ENCODE results near the gene PIEZO1. TPM values are rescaled to one million over a fixed set of nuclear protein-coding genes. Genes with fewer than 3 reads are reported as not detected.

PIEZO1 gene
- total and polyA plus RNA-seq, 9 of the 15 experiments (the other 6 are each of a cell fraction or from before 2014, with no cell fraction given): 3.6 to 432 (median 131) TPM

DNA sequence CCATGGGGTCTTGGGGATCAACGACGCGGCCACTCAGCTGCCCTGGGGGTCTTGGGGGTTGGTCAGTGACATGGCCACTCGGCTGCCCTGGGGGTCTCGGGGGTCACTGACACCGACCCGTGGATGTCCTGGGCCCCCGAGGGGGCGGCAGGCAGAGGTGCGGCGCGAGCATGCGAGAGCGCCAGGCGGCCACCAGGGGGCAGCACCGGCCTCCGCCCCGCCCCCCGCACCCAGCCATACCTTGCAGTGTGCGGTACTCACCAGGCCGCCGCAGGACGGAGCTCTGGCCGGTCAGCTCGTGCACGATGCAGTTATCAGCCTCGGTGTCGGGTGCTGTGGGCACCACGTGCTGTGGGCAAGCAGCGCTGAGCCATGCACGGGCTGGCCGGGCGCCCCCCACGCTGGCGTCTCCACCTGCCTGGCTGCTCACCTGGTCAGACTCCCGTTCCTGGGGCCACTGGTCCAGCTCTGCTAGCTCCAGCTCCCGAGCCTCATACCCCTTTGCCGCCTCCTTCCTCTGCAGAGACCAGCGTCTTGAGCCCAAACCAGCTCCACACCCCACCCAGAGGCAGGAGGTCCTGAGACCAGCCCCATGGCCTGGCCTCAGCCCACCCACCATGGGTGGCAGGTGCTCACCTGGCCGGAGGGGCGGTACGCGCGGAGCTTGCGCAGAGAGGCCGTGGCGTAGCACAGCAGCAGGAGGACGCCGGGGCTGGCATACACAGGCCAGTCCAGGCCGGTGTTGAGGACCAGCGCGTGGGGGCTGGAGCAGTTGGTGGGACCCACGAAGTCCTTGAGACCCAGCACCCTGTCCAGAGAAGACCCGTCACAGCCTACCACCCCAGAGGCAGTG, 47.5 kb downstream of the PIEZO1 start (continued):
- TF ChIP-seq JUN (IDR thresholded peaks at IDR 0.05; ENCODE audit: borderline replicate concordance, low read depth, low read length) (0 out of 2 replicates have a peak, but pooled peaks have one; percentile 35), JUN (CRISPR knock-in tag; IDR thresholded peaks at IDR 0.05; ENCODE audit: borderline replicate concordance) (no peak), SMARCA5 (IDR thresholded peaks at IDR 0.05) (no peak), TBP (optimal IDR thresholded peaks at IDR 0.05; ENCODE audit: low read depth, low read length) (no peak), CBX5 (IDR thresholded peaks at IDR 0.05; ENCODE audit: borderline replicate concordance, low read depth) (no peak), NCOR1 (IDR thresholded peaks at IDR 0.05) (no peak), NCOA2 (IDR thresholded peaks at IDR 0.05; ENCODE audit: partially characterized antibody in 2 of 2) (no peak), ARID1B (IDR thresholded peaks at IDR 0.05) (no peak), SMAD2 (IDR thresholded peaks at IDR 0.05; ENCODE audit: low read depth, low read length) (no peak), MEIS2 (IDR thresholded peaks at IDR 0.05; ENCODE audit: partially characterized antibody) (no peak), ELF4 (CRISPR knock-in tag; IDR thresholded peaks at IDR 0.05) (no peak), ILK (tag; IDR thresholded peaks at IDR 0.05; ENCODE audit: borderline replicate concordance, low read depth) (no peak), ZNF695 (CRISPR knock-in tag; IDR thresholded peaks at IDR 0.05) (no peak), SRSF1 (IDR thresholded peaks at IDR 0.05; ENCODE audit: low read depth, low read length) (no peak), MCM2 (IDR thresholded peaks at IDR 0.05; ENCODE audit: low read depth) (no peak), ZC3H4 (CRISPR knock-in tag; IDR thresholded peaks at IDR 0.05; ENCODE audit: borderline replicate concordance) (0 out of 2 replicates have a peak, but pooled peaks have one; percentile 32)
- TF ChIP-seq, protein P1, sequence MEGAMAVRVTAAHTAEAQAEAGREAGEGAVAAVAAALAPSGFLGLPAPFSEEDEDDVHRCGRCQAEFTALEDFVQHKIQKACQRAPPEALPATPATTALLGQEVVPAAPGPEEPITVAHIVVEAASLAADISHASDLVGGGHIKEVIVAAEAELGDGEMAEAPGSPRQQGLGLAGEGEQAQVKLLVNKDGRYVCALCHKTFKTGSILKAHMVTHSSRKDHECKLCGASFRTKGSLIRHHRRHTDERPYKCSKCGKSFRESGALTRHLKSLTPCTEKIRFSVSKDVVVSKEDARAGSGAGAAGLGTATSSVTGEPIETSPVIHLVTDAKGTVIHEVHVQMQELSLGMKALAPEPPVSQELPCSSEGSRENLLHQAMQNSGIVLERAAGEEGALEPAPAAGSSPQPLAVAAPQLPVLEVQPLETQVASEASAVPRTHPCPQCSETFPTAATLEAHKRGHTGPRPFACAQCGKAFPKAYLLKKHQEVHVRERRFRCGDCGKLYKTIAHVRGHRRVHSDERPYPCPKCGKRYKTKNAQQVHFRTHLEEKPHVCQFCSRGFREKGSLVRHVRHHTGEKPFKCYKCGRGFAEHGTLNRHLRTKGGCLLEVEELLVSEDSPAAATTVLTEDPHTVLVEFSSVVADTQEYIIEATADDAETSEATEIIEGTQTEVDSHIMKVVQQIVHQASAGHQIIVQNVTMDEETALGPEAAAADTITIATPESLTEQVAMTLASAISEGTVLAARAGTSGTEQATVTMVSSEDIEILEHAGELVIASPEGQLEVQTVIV (CRISPR knock-in tag; IDR thresholded peaks at IDR 0.05; ENCODE audit: borderline replicate concordance): no peak
- TF ChIP-seq, protein P2, sequence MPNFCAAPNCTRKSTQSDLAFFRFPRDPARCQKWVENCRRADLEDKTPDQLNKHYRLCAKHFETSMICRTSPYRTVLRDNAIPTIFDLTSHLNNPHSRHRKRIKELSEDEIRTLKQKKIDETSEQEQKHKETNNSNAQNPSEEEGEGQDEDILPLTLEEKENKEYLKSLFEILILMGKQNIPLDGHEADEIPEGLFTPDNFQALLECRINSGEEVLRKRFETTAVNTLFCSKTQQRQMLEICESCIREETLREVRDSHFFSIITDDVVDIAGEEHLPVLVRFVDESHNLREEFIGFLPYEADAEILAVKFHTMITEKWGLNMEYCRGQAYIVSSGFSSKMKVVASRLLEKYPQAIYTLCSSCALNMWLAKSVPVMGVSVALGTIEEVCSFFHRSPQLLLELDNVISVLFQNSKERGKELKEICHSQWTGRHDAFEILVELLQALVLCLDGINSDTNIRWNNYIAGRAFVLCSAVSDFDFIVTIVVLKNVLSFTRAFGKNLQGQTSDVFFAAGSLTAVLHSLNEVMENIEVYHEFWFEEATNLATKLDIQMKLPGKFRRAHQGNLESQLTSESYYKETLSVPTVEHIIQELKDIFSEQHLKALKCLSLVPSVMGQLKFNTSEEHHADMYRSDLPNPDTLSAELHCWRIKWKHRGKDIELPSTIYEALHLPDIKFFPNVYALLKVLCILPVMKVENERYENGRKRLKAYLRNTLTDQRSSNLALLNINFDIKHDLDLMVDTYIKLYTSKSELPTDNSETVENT (CRISPR knock-in tag; IDR thresholded peaks at IDR 0.05): no peak
- TF ChIP-seq, protein P3, sequence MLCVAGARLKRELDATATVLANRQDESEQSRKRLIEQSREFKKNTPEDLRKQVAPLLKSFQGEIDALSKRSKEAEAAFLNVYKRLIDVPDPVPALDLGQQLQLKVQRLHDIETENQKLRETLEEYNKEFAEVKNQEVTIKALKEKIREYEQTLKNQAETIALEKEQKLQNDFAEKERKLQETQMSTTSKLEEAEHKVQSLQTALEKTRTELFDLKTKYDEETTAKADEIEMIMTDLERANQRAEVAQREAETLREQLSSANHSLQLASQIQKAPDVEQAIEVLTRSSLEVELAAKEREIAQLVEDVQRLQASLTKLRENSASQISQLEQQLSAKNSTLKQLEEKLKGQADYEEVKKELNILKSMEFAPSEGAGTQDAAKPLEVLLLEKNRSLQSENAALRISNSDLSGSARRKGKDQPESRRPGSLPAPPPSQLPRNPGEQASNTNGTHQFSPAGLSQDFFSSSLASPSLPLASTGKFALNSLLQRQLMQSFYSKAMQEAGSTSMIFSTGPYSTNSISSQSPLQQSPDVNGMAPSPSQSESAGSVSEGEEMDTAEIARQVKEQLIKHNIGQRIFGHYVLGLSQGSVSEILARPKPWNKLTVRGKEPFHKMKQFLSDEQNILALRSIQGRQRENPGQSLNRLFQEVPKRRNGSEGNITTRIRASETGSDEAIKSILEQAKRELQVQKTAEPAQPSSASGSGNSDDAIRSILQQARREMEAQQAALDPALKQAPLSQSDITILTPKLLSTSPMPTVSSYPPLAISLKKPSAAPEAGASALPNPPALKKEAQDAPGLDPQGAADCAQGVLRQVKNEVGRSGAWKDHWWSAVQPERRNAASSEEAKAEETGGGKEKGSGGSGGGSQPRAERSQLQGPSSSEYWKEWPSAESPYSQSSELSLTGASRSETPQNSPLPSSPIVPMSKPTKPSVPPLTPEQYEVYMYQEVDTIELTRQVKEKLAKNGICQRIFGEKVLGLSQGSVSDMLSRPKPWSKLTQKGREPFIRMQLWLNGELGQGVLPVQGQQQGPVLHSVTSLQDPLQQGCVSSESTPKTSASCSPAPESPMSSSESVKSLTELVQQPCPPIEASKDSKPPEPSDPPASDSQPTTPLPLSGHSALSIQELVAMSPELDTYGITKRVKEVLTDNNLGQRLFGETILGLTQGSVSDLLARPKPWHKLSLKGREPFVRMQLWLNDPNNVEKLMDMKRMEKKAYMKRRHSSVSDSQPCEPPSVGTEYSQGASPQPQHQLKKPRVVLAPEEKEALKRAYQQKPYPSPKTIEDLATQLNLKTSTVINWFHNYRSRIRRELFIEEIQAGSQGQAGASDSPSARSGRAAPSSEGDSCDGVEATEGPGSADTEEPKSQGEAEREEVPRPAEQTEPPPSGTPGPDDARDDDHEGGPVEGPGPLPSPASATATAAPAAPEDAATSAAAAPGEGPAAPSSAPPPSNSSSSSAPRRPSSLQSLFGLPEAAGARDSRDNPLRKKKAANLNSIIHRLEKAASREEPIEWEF (CRISPR knock-in tag; IDR thresholded peaks at IDR 0.05): no peak
